Measurements from ENCODE around the gene ZMIZ1. TPM values are rescaled to one million over a fixed set of nuclear protein-coding genes. Genes with fewer than 3 reads are reported as not detected.

ZMIZ1 gene
- total RNA-seq, 5 donors from 2014 or later (not counting 1 experiment from before 2014, with no cell fraction given): 16.8 to 27.1 (median 21.2) TPM

- 79% methylated on average over 5 of the region's 7 CpGs for WGBS (ENCODE audit: insufficient coverage)
- Histone ChIP-seq H3K36me3 (ENCODE audit: control insufficient read depth in 2 of 2, extremely low read depth in 1 of 2, insufficient read depth in 1 of 2, low read length in 1 of 2) (peaks cover 2 to 3% of the 10 kb centered on the region in 2 donors), H3K27ac (ENCODE audit: low read length) (no peak overlapping the region), H3K9me3 (no peaks in the 10 kb centered on the region), H3K27me3 (replicated peaks in 1 of 2; ENCODE audit: control insufficient read depth in 2 of 2, extremely low read depth in 1 of 2, insufficient read depth in 2 of 2, low read length in 1 of 2) (no peaks in the 10 kb centered on the region), H3K4me3 (ENCODE audit: control insufficient read depth in 1 of 2, extremely low read depth in 1 of 2, low read length in 1 of 2) (no peak overlapping the region), H3K4me1 (ENCODE audit: control insufficient read depth in 1 of 2, extremely low read depth in 1 of 2, insufficient read depth in 2 of 2, low read length in 2 of 2) (no peaks in the 10 kb centered on the region)
- H3K27me3 Mint-ChIP-seq: no peaks in the 10 kb centered on the region
- no peak overlapping the region for H3K27ac Mint-ChIP-seq
- POLR2A ChIA-PET: no interaction called here
- ATAC-seq (replicated peaks in 1 of 4): no peak
- CTCF ChIA-PET: no interaction called here
- H3K36me3 Mint-ChIP-seq: peaks cover 10% of the 10 kb centered on the region
- no peak for DNase-seq
- no peak overlapping the region for H3K4me3 Mint-ChIP-seq
- H3K4me1 Mint-ChIP-seq: peaks cover 0 to 9% (median 2%) of the 10 kb centered on the region in 3 donors
- H3K9me3 Mint-ChIP-seq: no peaks in the 10 kb centered on the region
Observed at GRCh38 chr10:79186486-79187120, 117.8 kb downstream of the ZMIZ1 start.

- no peak for ATAC-seq (replicated peaks in 1 of 4)
- H3K36me3 ChIP-seq (ENCODE audit: control insufficient read depth in 2 of 2, extremely low read depth in 1 of 2, insufficient read depth in 1 of 2, low read length in 1 of 2): peaks cover 2 to 3% of the 10 kb centered on the region in 2 donors
- ChIA-PET POLR2A (no interaction called here), CTCF (no interaction called here)
- no peaks in the 10 kb centered on the region for H3K4me1 ChIP-seq (ENCODE audit: control insufficient read depth in 1 of 2, extremely low read depth in 1 of 2, insufficient read depth in 2 of 2, low read length in 2 of 2)
- Mint-ChIP-seq H3K9me3 (no peaks in the 10 kb centered on the region), H3K4me3 (no peak overlapping the region), H3K27ac (no peak overlapping the region), H3K4me1 (peaks cover 0 to 9% (median 2%) of the 10 kb centered on the region in 3 donors), H3K36me3 (peaks cover 10% of the 10 kb centered on the region), H3K27me3 (no peaks in the 10 kb centered on the region)
- 85% methylated on average over 12 of the region's 15 CpGs for WGBS (ENCODE audit: insufficient coverage)
- H3K9me3 ChIP-seq: no peaks in the 10 kb centered on the region
- H3K27ac ChIP-seq (ENCODE audit: low read length): no peak overlapping the region
- H3K4me3 ChIP-seq (ENCODE audit: control insufficient read depth in 1 of 2, extremely low read depth in 1 of 2, low read length in 1 of 2): no peak overlapping the region
- H3K27me3 ChIP-seq (replicated peaks in 1 of 2; ENCODE audit: control insufficient read depth in 2 of 2, extremely low read depth in 1 of 2, insufficient read depth in 2 of 2, low read length in 1 of 2): no peaks in the 10 kb centered on the region
- DNase-seq: no peak
Observed at GRCh38 chr10:79187121-79187940, 118.6 kb downstream of the ZMIZ1 start.

GRCh38 chr10:79188154-79188965, 119.6 kb downstream of the ZMIZ1 start:
- H3K9me3 ChIP-seq: no peaks in the 10 kb centered on the region

GRCh38 chr10:79189181-79189580, 120.4 kb downstream of the ZMIZ1 start:
- Histone ChIP-seq H3K4me3 (ENCODE audit: control insufficient read depth in 1 of 2, extremely low read depth in 1 of 2, low read length in 1 of 2) (no peak overlapping the region), H3K27me3 (replicated peaks in 1 of 2; ENCODE audit: control insufficient read depth in 2 of 2, extremely low read depth in 1 of 2, insufficient read depth in 2 of 2, low read length in 1 of 2) (no peaks in the 10 kb centered on the region), H3K4me1 (ENCODE audit: control insufficient read depth in 1 of 2, extremely low read depth in 1 of 2, insufficient read depth in 2 of 2, low read length in 2 of 2) (no peaks in the 10 kb centered on the region), H3K9me3 (no peaks in the 10 kb centered on the region), H3K36me3 (ENCODE audit: control insufficient read depth in 2 of 2, extremely low read depth in 1 of 2, insufficient read depth in 1 of 2, low read length in 1 of 2) (peaks cover 2 to 3% of the 10 kb centered on the region in 2 donors), H3K27ac (ENCODE audit: low read length) (no peak overlapping the region)
- ChIA-PET POLR2A (no interaction called here), CTCF (interaction anchor here in 1 of 2 donors (1.1 kb wide), 1 partner anchor 8 kb away, joined by 5 read pairs; no protein-coding TSS in a partner anchor)
- Mint-ChIP-seq H3K9me3 (no peaks in the 10 kb centered on the region), H3K27me3 (no peaks in the 10 kb centered on the region), H3K4me1 (peaks cover 0 to 3% (median 2%) of the 10 kb centered on the region in 3 donors), H3K27ac (no peak overlapping the region), H3K4me3 (no peak overlapping the region), H3K36me3 (peaks cover 10% of the 10 kb centered on the region)
- ATAC-seq (replicated peaks in 1 of 4) (no peak), DNase-seq (no peak)
- no CpG with 5 or more reads among the region's 4 CpGs for WGBS (ENCODE audit: insufficient coverage)

More at GRCh38 chr10:79188154-79188965, 119.6 kb downstream of the ZMIZ1 start:
- DNase-seq (no peak), ATAC-seq (replicated peaks in 1 of 4) (no peak)
- Histone ChIP-seq H3K4me1 (ENCODE audit: control insufficient read depth in 1 of 2, extremely low read depth in 1 of 2, insufficient read depth in 2 of 2, low read length in 2 of 2) (no peaks in the 10 kb centered on the region), H3K36me3 (ENCODE audit: control insufficient read depth in 2 of 2, extremely low read depth in 1 of 2, insufficient read depth in 1 of 2, low read length in 1 of 2) (peaks cover 2 to 3% of the 10 kb centered on the region in 2 donors), H3K27ac (ENCODE audit: low read length) (no peak overlapping the region), H3K4me3 (ENCODE audit: control insufficient read depth in 1 of 2, extremely low read depth in 1 of 2, low read length in 1 of 2) (no peak overlapping the region), H3K27me3 (replicated peaks in 1 of 2; ENCODE audit: control insufficient read depth in 2 of 2, extremely low read depth in 1 of 2, insufficient read depth in 2 of 2, low read length in 1 of 2) (no peaks in the 10 kb centered on the region)
- POLR2A ChIA-PET: no interaction called here
- Mint-ChIP-seq H3K27ac (no peak overlapping the region), H3K36me3 (peaks cover 10% of the 10 kb centered on the region), H3K4me1 (peaks cover 0 to 6% (median 2%) of the 10 kb centered on the region in 3 donors), H3K27me3 (no peaks in the 10 kb centered on the region), H3K4me3 (no peak overlapping the region), H3K9me3 (no peaks in the 10 kb centered on the region)
- CTCF ChIA-PET: interaction anchor here in 1 of 2 donors (1.1 kb wide), 1 partner anchor 9 kb away, joined by 5 read pairs; no protein-coding TSS in a partner anchor
- WGBS (ENCODE audit: insufficient coverage): 89% methylated on average over 11 of the region's 14 CpGs

- no peak overlapping the region for H3K27ac Mint-ChIP-seq
- Histone ChIP-seq H3K36me3 (ENCODE audit: control insufficient read depth in 2 of 2, extremely low read depth in 1 of 2, insufficient read depth in 1 of 2, low read length in 1 of 2) (peaks cover 2 to 3% of the 10 kb centered on the region in 2 donors), H3K27ac (ENCODE audit: low read length) (no peak overlapping the region), H3K4me3 (ENCODE audit: control insufficient read depth in 1 of 2, extremely low read depth in 1 of 2, low read length in 1 of 2) (no peak overlapping the region), H3K27me3 (replicated peaks in 1 of 2; ENCODE audit: control insufficient read depth in 2 of 2, extremely low read depth in 1 of 2, insufficient read depth in 2 of 2, low read length in 1 of 2) (no peaks in the 10 kb centered on the region), H3K9me3 (no peaks in the 10 kb centered on the region), H3K4me1 (ENCODE audit: control insufficient read depth in 1 of 2, extremely low read depth in 1 of 2, insufficient read depth in 2 of 2, low read length in 2 of 2) (peaks cover 0 to 1% of the 10 kb centered on the region in 2 experiments)
- no peak for DNase-seq
- no peaks in the 10 kb centered on the region for H3K27me3 Mint-ChIP-seq
- CTCF ChIA-PET: interaction anchor here in 1 of 2 donors (0.9 kb wide), 1 partner anchor 1143 kb away, joined by 7 read pairs; no protein-coding TSS in a partner anchor
- POLR2A ChIA-PET: no interaction called here
- ATAC-seq (replicated peaks in 1 of 4): no peak
- H3K4me3 Mint-ChIP-seq: no peak overlapping the region
- peaks cover 0 to 3% (median 2%) of the 10 kb centered on the region in 3 donors for H3K4me1 Mint-ChIP-seq
- WGBS (ENCODE audit: insufficient coverage): 97% methylated on average over 5 of the region's 10 CpGs
- H3K9me3 Mint-ChIP-seq: no peaks in the 10 kb centered on the region
- peaks cover 10% of the 10 kb centered on the region for H3K36me3 Mint-ChIP-seq
Observed at GRCh38 chr10:79189853-79190435, 121.2 kb downstream of the ZMIZ1 start.

All from T-cell (primary cell).